ENCODE data around the gene DDA1.

The DDA1 gene

DNA sequence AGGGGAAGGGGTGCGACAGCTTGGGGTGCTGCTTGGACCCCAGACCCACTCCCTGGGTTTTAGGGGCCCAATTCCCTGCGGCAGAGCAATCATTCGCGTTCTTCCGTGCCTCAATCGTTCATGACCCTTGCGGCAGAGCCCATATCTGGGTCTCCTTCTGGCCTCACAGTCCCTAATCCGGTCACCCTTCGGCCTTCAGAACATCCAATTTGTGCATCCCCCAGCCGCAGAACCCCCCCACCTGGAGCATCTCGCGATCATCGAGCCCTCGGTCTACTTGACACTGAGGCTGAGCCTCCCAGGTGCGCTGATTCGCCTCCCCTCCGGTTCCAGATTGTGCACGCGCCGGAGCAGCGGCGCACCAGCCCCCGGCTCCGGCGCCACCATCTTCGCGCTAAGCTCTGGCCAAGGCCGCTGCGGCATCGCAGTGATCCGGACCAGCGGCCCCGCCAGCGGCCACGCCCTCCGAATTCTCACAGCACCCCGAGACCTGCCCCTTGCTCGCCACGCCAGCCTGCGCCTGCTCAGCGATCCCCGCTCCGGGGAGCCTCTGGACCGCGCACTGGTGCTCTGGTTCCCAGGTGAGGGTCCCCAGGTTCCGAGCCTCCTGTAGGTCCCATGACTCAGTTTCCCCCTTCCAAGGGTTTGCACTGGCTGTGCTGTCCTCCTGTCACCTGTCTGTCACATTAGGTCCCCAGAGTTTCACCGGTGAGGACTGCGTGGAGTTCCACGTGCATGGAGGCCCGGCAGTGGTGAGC, 28.5 kb downstream of the DDA1 start:
- Histone ChIP-seq H3K9me3 (ENCODE audit: insufficient read depth, low read length) (no peaks in the 10 kb centered on the region), H3K4me2 (ENCODE audit: low read depth, low read length, poor library complexity, severe bottlenecking) (peak overlapping the region; percentile 80), H3K9ac (ENCODE audit: low read length) (peak overlapping the region; percentile 90), H3F3A (ENCODE audit: insufficient read depth) (no peaks in the 10 kb centered on the region), H3K9me2 (replicated peaks; ENCODE audit: insufficient read depth, low read length) (no peaks in the 10 kb centered on the region), H3K4me3 (ENCODE audit: insufficient read depth, low read length, poor library complexity, severe bottlenecking) (peak overlapping the region; percentile 61), H3K27ac (ENCODE audit: low read depth, low read length) (peak overlapping the region; percentile 66), H3K79me2 (ENCODE audit: insufficient read depth, low read length) (peaks cover 14% of the 10 kb centered on the region; the same call in 1 of the 2 replicates), H3K27me3 (ENCODE audit: low read length) (no peaks in the 10 kb centered on the region), H3K36me3 (ENCODE audit: low read length) (0 out of 2 replicates have a peak, but pooled peaks cover 4% of the 10 kb centered on the region), H2AFZ (ENCODE audit: low read depth, low read length, severe bottlenecking) (peak overlapping the region; percentile 2), H4K20me1 (ENCODE audit: low read depth, low read length) (no peaks in the 10 kb centered on the region)
- no peak for TF ChIP-seq EZH2phosphoT487 (conservative IDR thresholded peaks at IDR 0.05; ENCODE audit: low read length)
- TF ChIP-seq, protein P1, sequence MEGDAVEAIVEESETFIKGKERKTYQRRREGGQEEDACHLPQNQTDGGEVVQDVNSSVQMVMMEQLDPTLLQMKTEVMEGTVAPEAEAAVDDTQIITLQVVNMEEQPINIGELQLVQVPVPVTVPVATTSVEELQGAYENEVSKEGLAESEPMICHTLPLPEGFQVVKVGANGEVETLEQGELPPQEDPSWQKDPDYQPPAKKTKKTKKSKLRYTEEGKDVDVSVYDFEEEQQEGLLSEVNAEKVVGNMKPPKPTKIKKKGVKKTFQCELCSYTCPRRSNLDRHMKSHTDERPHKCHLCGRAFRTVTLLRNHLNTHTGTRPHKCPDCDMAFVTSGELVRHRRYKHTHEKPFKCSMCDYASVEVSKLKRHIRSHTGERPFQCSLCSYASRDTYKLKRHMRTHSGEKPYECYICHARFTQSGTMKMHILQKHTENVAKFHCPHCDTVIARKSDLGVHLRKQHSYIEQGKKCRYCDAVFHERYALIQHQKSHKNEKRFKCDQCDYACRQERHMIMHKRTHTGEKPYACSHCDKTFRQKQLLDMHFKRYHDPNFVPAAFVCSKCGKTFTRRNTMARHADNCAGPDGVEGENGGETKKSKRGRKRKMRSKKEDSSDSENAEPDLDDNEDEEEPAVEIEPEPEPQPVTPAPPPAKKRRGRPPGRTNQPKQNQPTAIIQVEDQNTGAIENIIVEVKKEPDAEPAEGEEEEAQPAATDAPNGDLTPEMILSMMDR (IDR thresholded peaks at IDR 0.05; ENCODE audit: insufficient read depth, low read length, poor library complexity, severe bottlenecking), result no peak

DNA sequence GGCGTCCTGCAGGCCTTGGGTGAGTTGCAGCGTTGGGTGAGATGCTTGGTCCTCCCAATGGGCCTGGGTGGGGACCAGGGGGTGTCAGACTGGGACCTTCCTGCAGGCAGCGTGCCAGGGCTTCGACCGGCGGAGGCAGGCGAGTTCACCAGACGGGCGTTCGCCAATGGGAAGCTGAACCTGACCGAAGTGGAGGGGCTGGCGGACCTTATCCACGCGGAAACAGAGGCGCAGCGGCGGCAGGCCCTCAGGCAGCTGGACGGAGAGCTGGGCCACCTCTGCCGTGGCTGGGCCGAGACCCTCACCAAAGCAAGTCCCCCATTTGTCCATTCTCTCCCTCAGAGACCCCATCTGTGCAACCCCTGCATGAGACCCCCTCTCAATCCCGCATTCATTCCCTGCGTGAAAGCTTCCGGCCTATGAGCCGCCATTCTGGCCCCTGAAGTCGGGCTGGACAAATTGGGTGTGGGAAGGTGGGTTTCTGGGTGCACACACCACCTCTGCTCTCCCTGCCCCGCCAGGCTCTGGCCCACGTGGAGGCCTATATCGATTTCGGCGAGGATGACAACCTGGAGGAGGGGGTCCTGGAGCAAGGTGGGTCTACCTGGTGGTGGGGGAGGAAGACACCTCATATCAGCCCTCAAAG, 29.2 kb downstream of the DDA1 start:
- no peaks in the 10 kb centered on the region for H3K9me3 ChIP-seq (ENCODE audit: insufficient read depth, low read length)
- H3F3A ChIP-seq (ENCODE audit: insufficient read depth), result no peaks in the 10 kb centered on the region
- peak overlapping the region; percentile 80 for H3K4me2 ChIP-seq (ENCODE audit: low read depth, low read length, poor library complexity, severe bottlenecking)
- peaks cover 14% of the 10 kb centered on the region; the same call in 1 of the 2 replicates for H3K79me2 ChIP-seq (ENCODE audit: insufficient read depth, low read length)
- no peaks in the 10 kb centered on the region for H3K9me2 ChIP-seq (replicated peaks; ENCODE audit: insufficient read depth, low read length)
- peak overlapping the region; percentile 66; the same call in 1 of the 2 replicates for H3K27ac ChIP-seq (ENCODE audit: low read depth, low read length)
- TF ChIP-seq, protein P1 (IDR thresholded peaks at IDR 0.05; ENCODE audit: insufficient read depth, low read length, poor library complexity, severe bottlenecking), result no peak
- no peak for TF ChIP-seq EZH2phosphoT487 (conservative IDR thresholded peaks at IDR 0.05; ENCODE audit: low read length)
- H4K20me1 ChIP-seq (ENCODE audit: low read depth, low read length), result no peaks in the 10 kb centered on the region
- H3K27me3 ChIP-seq (ENCODE audit: low read length), result no peaks in the 10 kb centered on the region
- H3K36me3 ChIP-seq (ENCODE audit: low read length), result 0 out of 2 replicates have a peak, but pooled peaks cover 4% of the 10 kb centered on the region
- H2AFZ ChIP-seq (ENCODE audit: low read depth, low read length, severe bottlenecking), result no peak overlapping the region
- H3K4me3 ChIP-seq (ENCODE audit: insufficient read depth, low read length, poor library complexity, severe bottlenecking), result peak overlapping the region; percentile 61
- peak overlapping the region; percentile 90 for H3K9ac ChIP-seq (ENCODE audit: low read length)

GRCh38 chr19:17339088-17339741, 29.9 kb downstream of the DDA1 start:
- peaks cover 4% of the 10 kb centered on the region; the same call in 1 of the 2 replicates for H3F3A ChIP-seq (ENCODE audit: insufficient read depth)
- TF ChIP-seq, protein P1 (IDR thresholded peaks at IDR 0.05; ENCODE audit: insufficient read depth, low read length, poor library complexity, severe bottlenecking), result no peak
- no peak for TF ChIP-seq EZH2phosphoT487 (conservative IDR thresholded peaks at IDR 0.05; ENCODE audit: low read length)
- 0 out of 2 replicates have a peak, but pooled peaks cover 4% of the 10 kb centered on the region for H3K36me3 ChIP-seq (ENCODE audit: low read length)
- no peaks in the 10 kb centered on the region for H3K27me3 ChIP-seq (ENCODE audit: low read length)
- peaks cover 14% of the 10 kb centered on the region; the same call in 1 of the 2 replicates for H3K79me2 ChIP-seq (ENCODE audit: insufficient read depth, low read length)
- H2AFZ ChIP-seq (ENCODE audit: low read depth, low read length, severe bottlenecking), result no peak overlapping the region
- no peaks in the 10 kb centered on the region for H3K9me3 ChIP-seq (ENCODE audit: insufficient read depth, low read length)
- H3K9me2 ChIP-seq (replicated peaks; ENCODE audit: insufficient read depth, low read length), result no peaks in the 10 kb centered on the region
- H3K4me2 ChIP-seq (ENCODE audit: low read depth, low read length, poor library complexity, severe bottlenecking), result no peak overlapping the region
- no peak overlapping the region for H3K4me3 ChIP-seq (ENCODE audit: insufficient read depth, low read length, poor library complexity, severe bottlenecking)
- H4K20me1 ChIP-seq (ENCODE audit: low read depth, low read length), result no peaks in the 10 kb centered on the region
- H3K27ac ChIP-seq (ENCODE audit: low read depth, low read length), result no peak overlapping the region
- H3K9ac ChIP-seq (ENCODE audit: low read length), result no peak overlapping the region
